ENCODE measurements around the gene DIMT1. TPM values are rescaled to one million over a fixed set of nuclear protein-coding genes. Genes with fewer than 3 reads are reported as not detected.

DIMT1 gene
- total RNA-seq, 1 donor from 2014 or later, result 28.7 TPM

DNA sequence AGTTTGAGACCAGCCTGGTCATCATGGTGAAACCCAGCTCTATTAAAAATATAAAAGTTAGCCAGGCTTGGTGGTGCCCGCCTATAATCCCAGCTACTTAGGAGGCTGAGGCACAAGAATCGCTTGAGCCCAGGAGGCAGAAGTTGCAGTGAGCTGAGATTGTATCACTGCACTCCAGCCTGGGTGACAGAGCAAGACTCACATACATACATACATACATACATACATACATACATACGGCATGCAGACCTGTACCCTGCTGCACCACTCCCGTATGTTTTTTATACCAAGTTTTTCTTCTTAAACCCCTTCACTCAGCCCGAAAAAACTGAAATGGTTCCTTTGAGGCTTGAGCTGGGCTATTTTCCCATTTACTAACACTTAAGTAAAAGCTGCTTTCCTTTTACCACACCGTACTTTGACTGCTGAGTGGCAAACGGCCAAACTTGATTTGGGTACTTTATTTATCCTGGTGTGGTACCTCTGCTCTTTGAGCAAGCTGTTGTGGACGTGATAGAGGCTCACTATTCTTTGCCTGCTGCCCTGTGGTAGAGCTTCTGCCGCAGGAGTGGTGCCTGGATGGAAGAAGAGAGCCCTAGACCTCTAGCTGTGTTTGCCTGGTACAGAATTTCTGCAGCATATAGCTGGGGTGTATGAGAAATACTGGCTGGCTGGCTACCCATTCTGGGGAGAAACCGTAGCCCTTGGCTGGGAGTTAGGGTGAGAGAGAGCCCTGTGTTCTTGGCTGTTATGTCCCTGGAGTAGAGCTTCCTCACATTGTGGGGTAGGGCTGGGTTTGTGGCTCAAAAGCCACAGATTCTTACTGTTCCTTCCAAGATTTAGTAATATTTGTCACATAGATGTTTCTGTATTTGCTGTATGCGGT lies 28.3 kb upstream of the DIMT1 start:
- Mint-ChIP-seq H3K9me3 (no peaks in the 10 kb centered on the region), H3K27me3 (no peaks in the 10 kb centered on the region), H3K4me3 (no peak overlapping the region), H3K4me1 (no peaks in the 10 kb centered on the region), H3K27ac (no peak overlapping the region), H3K36me3 (ENCODE audit: low read depth) (peaks cover 15% of the 10 kb centered on the region)
- TF ChIP-seq, protein P1, sequence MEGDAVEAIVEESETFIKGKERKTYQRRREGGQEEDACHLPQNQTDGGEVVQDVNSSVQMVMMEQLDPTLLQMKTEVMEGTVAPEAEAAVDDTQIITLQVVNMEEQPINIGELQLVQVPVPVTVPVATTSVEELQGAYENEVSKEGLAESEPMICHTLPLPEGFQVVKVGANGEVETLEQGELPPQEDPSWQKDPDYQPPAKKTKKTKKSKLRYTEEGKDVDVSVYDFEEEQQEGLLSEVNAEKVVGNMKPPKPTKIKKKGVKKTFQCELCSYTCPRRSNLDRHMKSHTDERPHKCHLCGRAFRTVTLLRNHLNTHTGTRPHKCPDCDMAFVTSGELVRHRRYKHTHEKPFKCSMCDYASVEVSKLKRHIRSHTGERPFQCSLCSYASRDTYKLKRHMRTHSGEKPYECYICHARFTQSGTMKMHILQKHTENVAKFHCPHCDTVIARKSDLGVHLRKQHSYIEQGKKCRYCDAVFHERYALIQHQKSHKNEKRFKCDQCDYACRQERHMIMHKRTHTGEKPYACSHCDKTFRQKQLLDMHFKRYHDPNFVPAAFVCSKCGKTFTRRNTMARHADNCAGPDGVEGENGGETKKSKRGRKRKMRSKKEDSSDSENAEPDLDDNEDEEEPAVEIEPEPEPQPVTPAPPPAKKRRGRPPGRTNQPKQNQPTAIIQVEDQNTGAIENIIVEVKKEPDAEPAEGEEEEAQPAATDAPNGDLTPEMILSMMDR (IDR thresholded peaks at IDR 0.05), result no peak
- no peak for DNase-seq
- intact Hi-C loops (cut with micrococcal nuclease), result no loop called here
- ChIA-PET POLR2A (interaction anchor here (0.6 kb wide), 1 partner anchor 38 kb away, joined by 3 read pairs; no protein-coding TSS in a partner anchor), CTCF (interaction anchor here (1.3 kb wide), 1 partner anchor 28 kb away, joined by 3 read pairs; no protein-coding TSS in a partner anchor)
- ATAC-seq (ENCODE audit: low read depth), result no peak

DNA sequence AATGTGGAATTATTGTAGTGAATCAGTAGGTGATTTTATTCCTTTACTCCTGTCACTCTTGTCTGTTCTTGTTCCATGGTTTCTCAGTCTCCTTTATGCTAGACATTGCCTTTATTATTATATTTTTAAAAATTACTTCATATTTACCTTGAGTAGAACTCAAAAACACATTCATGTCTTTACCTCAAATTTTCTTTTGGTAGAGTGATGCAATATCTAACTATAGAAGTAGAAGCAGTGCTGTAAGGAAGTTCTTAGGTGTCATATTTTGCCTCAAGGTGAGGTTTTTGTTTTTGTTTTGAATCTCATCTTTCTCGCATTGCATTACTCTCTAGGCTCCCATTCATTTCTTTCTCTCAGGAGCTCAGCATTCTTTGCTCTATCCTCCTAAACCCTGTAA lies 21.1 kb upstream of the DIMT1 start:
- Mint-ChIP-seq H3K4me1 (peaks cover 3% of the 10 kb centered on the region), H3K36me3 (ENCODE audit: low read depth) (peaks cover 16% of the 10 kb centered on the region), H3K4me3 (no peak overlapping the region), H3K9me3 (no peaks in the 10 kb centered on the region), H3K27me3 (no peaks in the 10 kb centered on the region), H3K27ac (no peak overlapping the region)
- ATAC-seq (ENCODE audit: low read depth) (no peak), DNase-seq (no peak)
- CTCF ChIA-PET, result no interaction called here
- TF ChIP-seq, protein P1 (IDR thresholded peaks at IDR 0.05), result no peak
- intact Hi-C loops (cut with micrococcal nuclease), result no loop called here
- POLR2A ChIA-PET, result interaction anchor here (0.8 kb wide), 1 partner anchor 40 kb away, joined by 3 read pairs; no protein-coding TSS in a partner anchor

DNA sequence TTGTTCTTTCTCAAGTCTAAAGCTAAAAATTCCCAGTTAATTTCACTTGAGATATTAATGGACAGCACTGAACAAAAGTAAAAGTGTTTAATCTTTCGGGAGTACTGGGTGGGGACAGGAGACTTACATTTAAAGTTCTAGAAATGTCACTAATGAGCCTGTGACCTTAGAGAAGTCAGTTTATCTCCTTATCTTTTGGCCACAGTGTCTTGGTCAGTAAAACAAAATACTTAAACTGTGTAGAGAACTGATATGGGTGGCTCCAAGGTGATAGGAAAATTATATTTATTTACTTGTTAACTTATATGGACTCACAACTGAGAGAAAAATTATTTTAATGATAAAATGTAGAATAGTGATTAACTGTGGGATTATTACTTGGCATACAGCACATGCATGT lies 17.7 kb upstream of the DIMT1 start:
- no peak overlapping the region for H3K4me3 Mint-ChIP-seq
- DNase-seq (no peak), ATAC-seq (ENCODE audit: low read depth) (no peak)
- ChIA-PET POLR2A (interaction anchor here (0.8 kb wide), 1 partner anchor 18 kb away, joined by 4 read pairs; the partner anchor contains the start of gene DIMT1), CTCF (no interaction called here)
- H3K4me1 Mint-ChIP-seq, result peaks cover 6% of the 10 kb centered on the region
- TF ChIP-seq, protein P1 (IDR thresholded peaks at IDR 0.05), result no peak
- H3K9me3 Mint-ChIP-seq, result no peaks in the 10 kb centered on the region
- no peak overlapping the region for H3K27ac Mint-ChIP-seq
- no peaks in the 10 kb centered on the region for H3K27me3 Mint-ChIP-seq
- intact Hi-C loops (cut with micrococcal nuclease), result no loop called here
- peaks cover 17% of the 10 kb centered on the region for H3K36me3 Mint-ChIP-seq (ENCODE audit: low read depth)

DNA sequence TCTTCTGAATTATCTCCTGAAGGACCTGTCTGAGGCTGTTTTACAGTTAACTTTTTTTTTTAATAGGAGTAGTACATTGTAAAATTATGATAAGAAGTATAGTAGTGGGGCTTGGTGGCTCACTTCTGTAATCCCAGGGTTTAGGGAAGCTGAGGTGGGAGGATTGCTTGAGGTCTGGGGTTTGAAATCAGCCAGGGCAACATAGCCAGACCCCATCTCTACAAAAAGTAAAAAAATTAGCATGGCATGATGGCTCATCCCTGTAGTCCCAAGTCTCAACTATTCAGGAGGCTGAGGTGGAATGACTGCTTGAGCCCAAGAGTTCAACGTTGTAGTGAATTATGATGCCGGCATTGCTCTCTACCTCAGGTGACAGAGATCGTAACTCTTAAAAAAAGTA lies 15.9 kb upstream of the DIMT1 start:
- CTCF ChIA-PET, result no interaction called here
- TF ChIP-seq, protein P1 (IDR thresholded peaks at IDR 0.05), result no peak
- DNase-seq (no peak), ATAC-seq (ENCODE audit: low read depth) (no peak)
- Mint-ChIP-seq H3K4me3 (no peak overlapping the region), H3K27ac (no peak overlapping the region), H3K4me1 (peaks cover 6% of the 10 kb centered on the region), H3K27me3 (no peaks in the 10 kb centered on the region), H3K9me3 (no peaks in the 10 kb centered on the region), H3K36me3 (ENCODE audit: low read depth) (peaks cover 15% of the 10 kb centered on the region)
- intact Hi-C loops (cut with micrococcal nuclease), result no loop called here
- POLR2A ChIA-PET, result no interaction called here

DNA sequence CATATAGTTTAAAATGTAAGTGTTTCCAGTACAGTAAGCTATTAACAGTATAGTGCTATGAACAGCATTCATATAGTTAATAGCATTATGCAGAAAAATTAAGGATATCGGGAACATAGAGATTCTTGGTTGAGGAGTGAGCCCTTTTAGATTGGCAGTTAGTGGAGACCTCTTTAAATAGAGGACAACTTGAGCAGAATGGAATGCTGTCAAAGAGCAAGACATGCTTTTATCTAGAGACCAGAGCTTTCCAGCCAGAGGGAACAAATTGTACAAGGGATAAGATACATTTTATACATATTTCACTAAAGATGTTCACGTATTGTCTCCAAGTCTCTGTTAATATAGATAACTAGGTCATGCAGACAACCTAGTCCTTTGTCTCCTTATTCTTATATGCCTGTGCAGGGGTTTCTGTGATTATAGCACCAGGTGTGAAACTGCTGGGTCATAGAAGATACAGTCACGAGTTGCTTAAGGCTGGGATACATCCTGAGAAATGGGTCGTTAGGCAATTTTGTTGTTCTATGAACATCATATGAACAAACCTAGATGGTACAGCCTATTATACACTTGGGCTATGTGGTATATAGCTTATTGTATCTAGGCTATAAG lies 14.9 kb upstream of the DIMT1 start:
- no peak overlapping the region for H3K4me3 Mint-ChIP-seq
- intact Hi-C loops (cut with micrococcal nuclease), result no loop called here
- DNase-seq, result no peak
- H3K36me3 Mint-ChIP-seq (ENCODE audit: low read depth), result peaks cover 13% of the 10 kb centered on the region
- TF ChIP-seq, protein P1 (IDR thresholded peaks at IDR 0.05), result no peak
- no peaks in the 10 kb centered on the region for H3K27me3 Mint-ChIP-seq
- ChIA-PET POLR2A (interaction anchor here (1.5 kb wide), 1 partner anchor 15 kb away, joined by 4 read pairs; the partner anchor contains the start of gene DIMT1), CTCF (no interaction called here)
- peaks cover 10% of the 10 kb centered on the region for H3K4me1 Mint-ChIP-seq
- no peak overlapping the region for H3K27ac Mint-ChIP-seq
- H3K9me3 Mint-ChIP-seq, result no peaks in the 10 kb centered on the region
- ATAC-seq (ENCODE audit: low read depth), result no peak
